Measurements from ENCODE around the gene GNG3.

Gene GNG3

DNA sequence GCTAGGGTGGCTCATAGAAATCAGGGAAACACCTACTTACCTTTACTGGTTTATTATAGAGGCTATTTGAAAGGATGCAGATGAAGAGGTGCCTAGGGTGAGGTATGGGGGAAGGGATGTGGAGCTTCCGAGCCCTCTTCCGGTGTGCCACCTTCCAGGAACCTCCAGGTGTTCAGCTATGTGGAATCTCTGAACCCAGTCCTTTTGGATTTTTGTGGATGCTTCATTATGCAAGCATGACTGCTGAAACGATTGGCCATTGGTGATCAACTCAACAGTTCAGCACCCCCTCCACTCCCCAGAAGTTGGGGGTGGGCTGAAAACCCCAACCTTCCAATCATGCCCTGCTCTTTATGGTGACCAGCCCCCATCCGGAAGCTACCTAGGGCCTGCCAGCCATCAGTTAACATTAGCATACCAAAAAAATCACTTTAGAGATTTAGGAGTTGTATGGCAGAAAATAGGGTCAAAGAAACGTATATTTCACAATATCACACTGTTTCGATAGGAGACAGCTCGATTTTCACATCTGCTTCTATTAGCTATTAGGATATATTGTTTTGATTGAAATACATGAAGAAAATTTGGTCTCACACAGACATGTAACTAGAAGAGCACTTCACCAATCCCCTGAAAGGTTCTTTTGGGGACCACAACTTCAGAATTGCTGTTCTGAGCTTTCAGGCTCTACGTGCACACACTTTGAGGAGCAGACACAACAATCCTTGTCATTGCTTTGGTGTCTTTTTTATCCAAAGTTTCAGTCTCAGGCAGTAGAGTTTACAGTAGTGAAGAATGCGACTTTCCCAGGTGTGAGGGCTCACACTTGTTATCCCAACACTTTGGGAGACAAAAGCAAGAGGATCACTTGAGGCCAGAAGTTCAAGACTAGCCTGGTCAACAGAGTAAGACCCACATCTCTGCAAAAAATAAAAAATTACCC lies 50.6 kb downstream of the GNG3 start:
- Histone ChIP-seq H3K9me3 (ENCODE audit: insufficient read depth, low read length) (no peaks in the 10 kb centered on the region), H3K4me2 (ENCODE audit: low read depth, low read length, poor library complexity, severe bottlenecking) (no peak overlapping the region), H3K27me3 (ENCODE audit: low read length) (no peaks in the 10 kb centered on the region), H3K79me2 (ENCODE audit: insufficient read depth, low read length) (peaks cover 19% of the 10 kb centered on the region), H3K36me3 (ENCODE audit: low read length) (no peaks in the 10 kb centered on the region), H3K9ac (ENCODE audit: low read length) (no peak overlapping the region), H3K9me2 (replicated peaks; ENCODE audit: insufficient read depth, low read length) (no peaks in the 10 kb centered on the region), H2AFZ (ENCODE audit: low read depth, low read length, severe bottlenecking) (no peak overlapping the region), H3F3A (ENCODE audit: insufficient read depth) (peaks cover 9% of the 10 kb centered on the region; the same call in 1 of the 2 replicates), H4K20me1 (ENCODE audit: low read depth, low read length) (no peaks in the 10 kb centered on the region), H3K4me3 (ENCODE audit: insufficient read depth, low read length, poor library complexity, severe bottlenecking) (no peak overlapping the region), H3K27ac (ENCODE audit: low read depth, low read length) (no peak overlapping the region)
- TF ChIP-seq EZH2phosphoT487 (conservative IDR thresholded peaks at IDR 0.05; ENCODE audit: low read length) = no peak
- TF ChIP-seq, protein P1, sequence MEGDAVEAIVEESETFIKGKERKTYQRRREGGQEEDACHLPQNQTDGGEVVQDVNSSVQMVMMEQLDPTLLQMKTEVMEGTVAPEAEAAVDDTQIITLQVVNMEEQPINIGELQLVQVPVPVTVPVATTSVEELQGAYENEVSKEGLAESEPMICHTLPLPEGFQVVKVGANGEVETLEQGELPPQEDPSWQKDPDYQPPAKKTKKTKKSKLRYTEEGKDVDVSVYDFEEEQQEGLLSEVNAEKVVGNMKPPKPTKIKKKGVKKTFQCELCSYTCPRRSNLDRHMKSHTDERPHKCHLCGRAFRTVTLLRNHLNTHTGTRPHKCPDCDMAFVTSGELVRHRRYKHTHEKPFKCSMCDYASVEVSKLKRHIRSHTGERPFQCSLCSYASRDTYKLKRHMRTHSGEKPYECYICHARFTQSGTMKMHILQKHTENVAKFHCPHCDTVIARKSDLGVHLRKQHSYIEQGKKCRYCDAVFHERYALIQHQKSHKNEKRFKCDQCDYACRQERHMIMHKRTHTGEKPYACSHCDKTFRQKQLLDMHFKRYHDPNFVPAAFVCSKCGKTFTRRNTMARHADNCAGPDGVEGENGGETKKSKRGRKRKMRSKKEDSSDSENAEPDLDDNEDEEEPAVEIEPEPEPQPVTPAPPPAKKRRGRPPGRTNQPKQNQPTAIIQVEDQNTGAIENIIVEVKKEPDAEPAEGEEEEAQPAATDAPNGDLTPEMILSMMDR (IDR thresholded peaks at IDR 0.05; ENCODE audit: insufficient read depth, low read length, poor library complexity, severe bottlenecking) = no peak

Data from SU-DHL-6 (cell line).